ENCODE measurements around the gene PTPRCAP. TPM values are rescaled to one million over a fixed set of nuclear protein-coding genes. Genes with fewer than 3 reads are reported as not detected.
"Not testable (repeated sequence)": the region's sequence is repeated elsewhere in the genome, so short reads cannot be mapped to it uniquely, and the experiment has no call there.

PTPRCAP gene
- total RNA-seq, 4 donors from 2014 or later, result 0.29 to 5.0 (median 1.9) TPM

GRCh38 chr11:67468056-67468455, 30.6 kb upstream of the PTPRCAP start:
- intact Hi-C loops (cut with DNase I; ENCODE audit: low total_unique reads), result no loop called here
- DNase-seq, result peak; percentile 44 to 53
- peaks cover 0 to 6% of the 10 kb centered on the region in 2 donors for H3K4me1 ChIP-seq

GRCh38 chr11:67466962-67467771, 29.7 kb upstream of the PTPRCAP start:
- no peak for TF ChIP-seq CTCF (IDR thresholded peaks at IDR 0.05)
- TF ChIP-seq POLR2A (IDR thresholded peaks at IDR 0.05), result no peak
- Histone ChIP-seq H3K4me1 (peaks cover 0 to 6% of the 10 kb centered on the region in 2 donors), H3K36me3 (no peaks in the 10 kb centered on the region), H3K27ac (no peak overlapping the region), H3K4me3 (no peak overlapping the region), H3K27me3 (no peaks in the 10 kb centered on the region), H3K9me3 (no peaks in the 10 kb centered on the region)
- no peak for DNase-seq
- intact Hi-C loops (cut with DNase I; ENCODE audit: low total_unique reads), result no loop called here

More at GRCh38 chr11:67468056-67468455, 30.6 kb upstream of the PTPRCAP start:
- Histone ChIP-seq H3K27me3 (no peaks in the 10 kb centered on the region), H3K36me3 (no peaks in the 10 kb centered on the region), H3K9me3 (no peaks in the 10 kb centered on the region), H3K4me3 (peak overlapping the region; percentile 77 to 87), H3K27ac (peak overlapping the region; percentile 91 to 92)
- TF ChIP-seq CTCF (IDR thresholded peaks at IDR 0.05) (no peak), POLR2A (IDR thresholded peaks at IDR 0.05) (no peak)

GRCh38 chr11:67466367-67466766, 28.9 kb upstream of the PTPRCAP start:
- intact Hi-C loops (cut with DNase I; ENCODE audit: low total_unique reads), result no loop called here
- H3K9me3 ChIP-seq, result no peaks in the 10 kb centered on the region
- TF ChIP-seq CTCF (IDR thresholded peaks at IDR 0.05) (no peak), POLR2A (IDR thresholded peaks at IDR 0.05) (no peak)
- no peak overlapping the region for H3K4me3 ChIP-seq
- DNase-seq, result no peak
- no peak overlapping the region for H3K27ac ChIP-seq
- H3K4me1 ChIP-seq, result peaks cover 0 to 6% of the 10 kb centered on the region in 2 donors
- no peaks in the 10 kb centered on the region for H3K27me3 ChIP-seq
- H3K36me3 ChIP-seq, result no peaks in the 10 kb centered on the region

GRCh38 chr11:67465530-67465929, 28.0 kb upstream of the PTPRCAP start:
- H3K27me3 ChIP-seq; H3K4me3 ChIP-seq; intact Hi-C loops (cut with DNase I; ENCODE audit: low total_unique reads); H3K9me3 ChIP-seq; H3K36me3 ChIP-seq; H3K4me1 ChIP-seq; DNase-seq: not testable (repeated sequence)
- peak overlapping the region; percentile 86 to 90 for H3K27ac ChIP-seq

- no peak for DNase-seq
- TF ChIP-seq POLR2A (IDR thresholded peaks at IDR 0.05), result no peak
- no peak for TF ChIP-seq CTCF (IDR thresholded peaks at IDR 0.05)
- H3K27ac ChIP-seq, result peak overlapping the region; percentile 86 to 90
- H3K4me3 ChIP-seq, result peak overlapping the region; percentile 24 to 40
- intact Hi-C loops (cut with DNase I; ENCODE audit: low total_unique reads), result no loop called here
- no peaks in the 10 kb centered on the region for H3K9me3 ChIP-seq
- no peaks in the 10 kb centered on the region for H3K36me3 ChIP-seq
- H3K27me3 ChIP-seq, result no peaks in the 10 kb centered on the region
- peaks cover 0 to 6% of the 10 kb centered on the region in 2 donors for H3K4me1 ChIP-seq
These were observed 27.7 kb upstream of the PTPRCAP start for GRCh38 chr11:67465189-67465510.
